GM12891 (cell line): ENCODE results near the gene HADH.

Experiments used
- DNase-seq: peaks from one replicate; pipeline ENCODE4 v3.0.0; 2011; ENCODE audit warnings: low spot score; ENCODE audit not compliant: insufficient read length
- FAIRE-seq: peaks from 2 replicates; lab custom pipeline; 2011; peaks lifted over from hg19 to GRCh38; lab: Jason Lieb, UNC
- PAX5 ChIP-seq: IDR thresholded peaks from 2 replicates; pipeline ENCODE4 v1.6.1; 2011; ENCODE audit warnings: low read length, moderate library complexity, mild to moderate bottlenecking; ENCODE audit not compliant: insufficient read depth, severe bottlenecking
- POLR2A ChIP-seq: IDR thresholded peaks from 2 replicates; pipeline ENCODE4 v1.6.1; 2011; ENCODE audit warnings: low read depth, low read length, control low read depth
- POLR2AphosphoS5 ChIP-seq: IDR thresholded peaks from 2 replicates; pipeline ENCODE4 v1.6.1; 2011; ENCODE audit warnings: low read depth, low read length, control low read depth
- POU2F2 ChIP-seq: IDR thresholded peaks from 2 replicates; pipeline ENCODE4 v1.6.1; 2011; ENCODE audit warnings: low read depth, mild to moderate bottlenecking, control low read depth, low read length, moderate library complexity
- SPI1 ChIP-seq: IDR thresholded peaks from 2 replicates; pipeline ENCODE4 v1.6.1; 2011; ENCODE audit warnings: low read depth, low read length, control low read depth
- TAF1 ChIP-seq: IDR thresholded peaks from 2 replicates; pipeline ENCODE4 v1.6.1; 2011; ENCODE audit warnings: low read depth, low read length, control low read depth

Gene HADH

GRCh38 chr4:108029016-108029720 lies 39.5 kb downstream of the HADH start:
- FAIRE-seq: no peak
- no peak for DNase-seq
- TF ChIP-seq POLR2AphosphoS5 (no peak), POU2F2 (no peak), SPI1 (no peak), POLR2A (no peak), PAX5 (no peak), TAF1 (no peak)

- no peak for DNase-seq
- TF ChIP-seq SPI1 (no peak), PAX5 (no peak)
These were observed 40.0 kb downstream of the HADH start for GRCh38 chr4:108029731-108030130.

GRCh38 chr4:108030332-108030731 lies 40.6 kb downstream of the HADH start:
- FAIRE-seq (peak; percentile 84), DNase-seq (peak; percentile 31)
- TF ChIP-seq POU2F2 (0 out of 2 replicates have a peak, but pooled peaks have one; percentile 20), POLR2AphosphoS5 (no peak)

More at GRCh38 chr4:108029731-108030130, 40.0 kb downstream of the HADH start:
- no peak for FAIRE-seq

- FAIRE-seq (no peak), DNase-seq (no peak)
- TF ChIP-seq PAX5 (no peak), TAF1 (no peak), POU2F2 (no peak), POLR2A (no peak), POLR2AphosphoS5 (no peak), SPI1 (no peak)
These were observed 41.9 kb downstream of the HADH start for GRCh38 chr4:108031427-108032083.

GRCh38 chr4:108033348-108033747 lies 43.7 kb downstream of the HADH start:
- DNase-seq (no peak), FAIRE-seq (no peak)
- TF ChIP-seq TAF1 (no peak), PAX5 (no peak), POLR2A (no peak), POU2F2 (no peak), POLR2AphosphoS5 (no peak), SPI1 (no peak)

- FAIRE-seq: peak; percentile 87
- no peak for DNase-seq
- TF ChIP-seq POU2F2 (no peak), SPI1 (0 out of 2 replicates have a peak, but pooled peaks have one; percentile 3), TAF1 (no peak)
These were observed 44.9 kb downstream of the HADH start for GRCh38 chr4:108034565-108034964.

GRCh38 chr4:108035691-108036090 lies 46.0 kb downstream of the HADH start:
- DNase-seq (no peak), FAIRE-seq (no peak)

GRCh38 chr4:108036213-108036612 lies 46.5 kb downstream of the HADH start:
- peak; percentile 46 for DNase-seq
- peak; percentile 94 for FAIRE-seq
- TF ChIP-seq POU2F2: peak; percentile 57; the same call in 1 of the 2 replicates
- no peak for TF ChIP-seq PAX5
- TF ChIP-seq SPI1: no peak

More at GRCh38 chr4:108035691-108036090, 46.0 kb downstream of the HADH start:
- TF ChIP-seq TAF1 (no peak), PAX5 (no peak), POU2F2 (no peak), POLR2A (no peak), SPI1 (no peak), POLR2AphosphoS5 (no peak)

- DNase-seq: no peak
- no peak for TF ChIP-seq PAX5
- TF ChIP-seq TAF1: no peak
- no peak for TF ChIP-seq POU2F2
- TF ChIP-seq SPI1: no peak
- TF ChIP-seq POLR2AphosphoS5: no peak
- TF ChIP-seq POLR2A: no peak
- peak; percentile 58 for FAIRE-seq
These were observed 48.2 kb downstream of the HADH start for GRCh38 chr4:108037884-108038283.

GRCh38 chr4:108042927-108043326 lies 53.2 kb downstream of the HADH start:
- FAIRE-seq (no peak), DNase-seq (no peak)
- TF ChIP-seq TAF1: no peak
- TF ChIP-seq POU2F2: no peak
- no peak for TF ChIP-seq PAX5
- TF ChIP-seq SPI1: no peak
- no peak for TF ChIP-seq POLR2A

- FAIRE-seq (no peak), DNase-seq (no peak)
- TF ChIP-seq POLR2AphosphoS5 (no peak), SPI1 (no peak), POU2F2 (no peak), PAX5 (no peak), POLR2A (no peak), TAF1 (no peak)
These were observed 53.8 kb downstream of the HADH start for GRCh38 chr4:108043526-108043925.
